Measurements from ENCODE around the gene KLK15. TPM values are rescaled to one million over a fixed set of nuclear protein-coding genes. Genes with fewer than 3 reads are reported as not detected.

Gene KLK15
- total and polyA plus RNA-seq, 2 of the 13 experiments (the other 11 are each of a cell fraction or from before 2014, with no cell fraction given) = not detected

GRCh38 chr19:50843205-50843604 lies 9.8 kb upstream of the KLK15 start:
- no peak for TF ChIP-seq ZNF460 (CRISPR knock-in tag; IDR thresholded peaks at IDR 0.05; ENCODE audit: borderline replicate concordance)
- TF ChIP-seq AGO2 (optimal IDR thresholded peaks at IDR 0.05; ENCODE audit: low read depth, low read length) = no peak
- no peak for TF ChIP-seq TIGD3 (CRISPR knock-in tag; IDR thresholded peaks at IDR 0.05; ENCODE audit: borderline replicate concordance)
- no peak for TF ChIP-seq ELF1 (CRISPR knock-in tag; IDR thresholded peaks at IDR 0.05)
- no peak for TF ChIP-seq NCOR1 (IDR thresholded peaks at IDR 0.05; ENCODE audit: borderline replicate concordance, low read length)
- no peak for TF ChIP-seq ZMYM4 (CRISPR knock-in tag; IDR thresholded peaks at IDR 0.05)
- TF ChIP-seq ZBTB44 (CRISPR knock-in tag; IDR thresholded peaks at IDR 0.05) = no peak
- TF ChIP-seq WIZ (CRISPR knock-in tag; IDR thresholded peaks at IDR 0.05) = no peak
- TF ChIP-seq NR2F6 (IDR thresholded peaks at IDR 0.05) = no peak
- no peak for TF ChIP-seq NR2F6 (CRISPR knock-in tag; IDR thresholded peaks at IDR 0.05)
- no peak for TF ChIP-seq ZNF24 (IDR thresholded peaks at IDR 0.05)
- no peak for TF ChIP-seq RERE (CRISPR knock-in tag; IDR thresholded peaks at IDR 0.05; ENCODE audit: low read depth)
- no peak for TF ChIP-seq ZBTB8A (CRISPR knock-in tag; IDR thresholded peaks at IDR 0.05; ENCODE audit: borderline replicate concordance, low read depth)
- Histone ChIP-seq H3K36me3 (replicated peaks in 1 of 2; ENCODE audit: control insufficient read depth in 1 of 2, insufficient read depth in 2 of 2, low read length in 2 of 2) (no peaks in the 10 kb centered on the region), H3K27ac (ENCODE audit: extremely low read length, insufficient read depth, low read length) (no peak overlapping the region), H3K4me3 (replicated peaks in 1 of 3; ENCODE audit: insufficient read depth in 1 of 3, low read depth in 2 of 3, low read length in 3 of 3) (no peak overlapping the region), H3K27me3 (ENCODE audit: control insufficient read depth in 1 of 2, insufficient read depth in 2 of 2, low read length in 2 of 2) (peaks cover 0 to 4% of the 10 kb centered on the region in 2 experiments; a peak in 2 of 5 replicates), H3K4me2 (ENCODE audit: low read depth, low read length) (no peak overlapping the region), H4K20me1 (ENCODE audit: insufficient read depth, low read length) (no peaks in the 10 kb centered on the region), H2AFZ (ENCODE audit: low read length) (no peak overlapping the region), H3K4me1 (ENCODE audit: insufficient read depth, low read length) (no peaks in the 10 kb centered on the region), H3K9ac (ENCODE audit: insufficient read depth, low read depth, low read length) (no peak overlapping the region), H3K9me3 (ENCODE audit: low read length) (no peaks in the 10 kb centered on the region), H3K79me2 (ENCODE audit: insufficient read depth, low read length) (no peaks in the 10 kb centered on the region)
- DNase-seq (ENCODE audit: low spot score) (no peak), ATAC-seq (no peak), FAIRE-seq (no peak)
- no TSS peak for BruUV-seq (replicated peaks)
- 62% methylated on average over 2 of the region's 2 CpGs for WGBS (ENCODE audit: low lambda C conversion rate)
- in situ Hi-C loops (cut with HindIII; ENCODE audit: extremely low pct_ligation_motif_present, low pct_unique_long_range_greater_than_20kb) (no loop called here), intact Hi-C loops (cut with micrococcal nuclease; ENCODE audit: unreplicated experiment) (no loop called here)
- CTCF ChIA-PET (ENCODE audit: low intra/inter-chr PET ratio, low total read pairs) = no interaction called here
- POLR2A ChIA-PET = no interaction called here
